ENCODE data around the gene CES2. TPM values are rescaled to one million over a fixed set of nuclear protein-coding genes. Genes with fewer than 3 reads are reported as not detected.

The CES2 gene
- total RNA-seq, 1 experiment from 2014 or later: 65.7 TPM

DNA sequence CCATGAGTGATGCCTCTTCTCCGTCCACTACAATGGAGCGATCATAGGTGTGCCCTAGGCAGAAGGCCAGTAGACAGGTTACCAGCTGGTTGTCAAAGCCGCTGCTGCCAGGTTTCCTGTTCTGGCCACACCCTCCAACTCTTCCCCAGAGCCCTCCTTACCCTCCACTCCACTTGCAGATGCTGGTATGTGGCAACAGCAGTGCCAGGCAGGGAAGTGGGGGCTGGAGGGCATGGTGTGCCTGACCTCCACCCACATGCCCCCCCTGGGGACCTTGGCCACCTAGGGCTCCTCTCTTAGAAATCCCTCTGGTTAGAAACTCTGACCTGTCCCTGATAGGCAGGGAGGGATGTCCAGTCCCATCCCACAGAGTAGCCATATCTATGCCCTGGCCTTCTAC, 11.4 kb upstream of the CES2 start:
- Mint-ChIP-seq H3K36me3 (ENCODE audit: insufficient read depth, unreplicated experiment) (peaks cover 8% of the 10 kb centered on the region), H3K4me1 (ENCODE audit: insufficient read depth, unreplicated experiment) (peaks cover 39% of the 10 kb centered on the region), H3K4me3 (ENCODE audit: unreplicated experiment) (no peak overlapping the region), H3K27ac (ENCODE audit: low read depth, unreplicated experiment) (peak overlapping the region; percentile 35), H3K27me3 (ENCODE audit: insufficient read depth, unreplicated experiment) (no peaks in the 10 kb centered on the region), H3K9me3 (ENCODE audit: unreplicated experiment) (no peaks in the 10 kb centered on the region)
- intact Hi-C loops (cut with micrococcal nuclease): no loop called here
- POLR2A ChIA-PET: interaction anchor here (0.6 to 1.0 kb wide), 2 partner anchors 21 to 29 kb away, joined by 3 read pairs; no protein-coding TSS in a partner anchor
- CTCF ChIA-PET: interaction anchor here (0.5 to 2.2 kb wide), 3 partner anchors 29 to 189 kb away, joined by 3 to 8 read pairs (median 3); no protein-coding TSS in a partner anchor
- BruUV-seq (replicated peaks): no TSS peak
- TF ChIP-seq, protein P1, sequence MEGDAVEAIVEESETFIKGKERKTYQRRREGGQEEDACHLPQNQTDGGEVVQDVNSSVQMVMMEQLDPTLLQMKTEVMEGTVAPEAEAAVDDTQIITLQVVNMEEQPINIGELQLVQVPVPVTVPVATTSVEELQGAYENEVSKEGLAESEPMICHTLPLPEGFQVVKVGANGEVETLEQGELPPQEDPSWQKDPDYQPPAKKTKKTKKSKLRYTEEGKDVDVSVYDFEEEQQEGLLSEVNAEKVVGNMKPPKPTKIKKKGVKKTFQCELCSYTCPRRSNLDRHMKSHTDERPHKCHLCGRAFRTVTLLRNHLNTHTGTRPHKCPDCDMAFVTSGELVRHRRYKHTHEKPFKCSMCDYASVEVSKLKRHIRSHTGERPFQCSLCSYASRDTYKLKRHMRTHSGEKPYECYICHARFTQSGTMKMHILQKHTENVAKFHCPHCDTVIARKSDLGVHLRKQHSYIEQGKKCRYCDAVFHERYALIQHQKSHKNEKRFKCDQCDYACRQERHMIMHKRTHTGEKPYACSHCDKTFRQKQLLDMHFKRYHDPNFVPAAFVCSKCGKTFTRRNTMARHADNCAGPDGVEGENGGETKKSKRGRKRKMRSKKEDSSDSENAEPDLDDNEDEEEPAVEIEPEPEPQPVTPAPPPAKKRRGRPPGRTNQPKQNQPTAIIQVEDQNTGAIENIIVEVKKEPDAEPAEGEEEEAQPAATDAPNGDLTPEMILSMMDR (IDR thresholded peaks at IDR 0.05; ENCODE audit: unreplicated experiment): no peak
- DNase-seq (ENCODE audit: unreplicated experiment): peak; percentile 41

DNA sequence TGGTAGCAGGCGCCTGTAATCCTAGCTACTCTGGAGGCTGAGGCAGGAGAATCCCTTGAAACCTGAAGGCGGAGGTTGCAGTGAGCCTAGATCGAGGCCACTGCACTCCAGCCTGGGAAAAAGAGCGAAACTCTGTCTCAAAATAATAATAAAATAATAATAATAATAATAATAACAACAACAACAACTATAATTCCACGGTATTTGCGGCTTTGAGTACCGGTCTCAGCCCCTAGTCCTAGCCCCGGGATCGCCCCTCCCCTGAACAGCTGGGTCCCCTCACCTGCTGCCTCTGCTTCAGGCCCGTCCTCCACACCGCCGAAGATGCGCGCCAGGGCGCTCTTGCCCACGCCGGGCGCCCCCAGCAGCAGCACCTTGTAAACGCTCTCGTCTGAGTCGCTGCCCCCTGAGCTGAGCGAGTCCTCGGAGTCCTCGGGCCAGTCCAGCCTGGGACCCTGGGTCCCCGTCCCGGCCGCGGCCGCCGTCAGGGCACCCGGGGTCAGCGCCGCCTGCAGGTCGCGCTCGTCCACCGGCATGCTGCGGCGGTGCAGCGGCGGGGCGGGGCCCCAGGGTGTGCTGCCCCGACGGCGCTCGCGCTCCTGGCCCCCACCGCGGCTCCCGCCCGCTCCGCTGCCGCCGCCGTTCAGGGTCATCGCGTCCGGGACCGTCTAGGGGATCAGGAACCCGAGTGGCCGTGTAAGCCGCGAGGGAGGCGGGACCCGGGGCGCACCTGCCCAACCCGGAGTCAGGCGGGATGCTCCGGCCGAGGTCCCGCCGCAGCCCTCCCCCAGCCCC, 10.6 kb upstream of the CES2 start:
- no TSS peak for BruUV-seq (replicated peaks)
- POLR2A ChIA-PET: interaction anchor here (1.0 kb wide), 1 partner anchor 30 kb away, joined by 3 read pairs; no protein-coding TSS in a partner anchor
- no peak overlapping the region for H3K27ac Mint-ChIP-seq (ENCODE audit: low read depth, unreplicated experiment)
- H3K9me3 Mint-ChIP-seq (ENCODE audit: unreplicated experiment): no peaks in the 10 kb centered on the region
- no peaks in the 10 kb centered on the region for H3K27me3 Mint-ChIP-seq (ENCODE audit: insufficient read depth, unreplicated experiment)
- no peak overlapping the region for H3K4me3 Mint-ChIP-seq (ENCODE audit: unreplicated experiment)
- peaks cover 8% of the 10 kb centered on the region for H3K36me3 Mint-ChIP-seq (ENCODE audit: insufficient read depth, unreplicated experiment)
- no peak for DNase-seq (ENCODE audit: unreplicated experiment)
- intact Hi-C loops (cut with micrococcal nuclease): no loop called here
- peaks cover 36% of the 10 kb centered on the region for H3K4me1 Mint-ChIP-seq (ENCODE audit: insufficient read depth, unreplicated experiment)
- TF ChIP-seq, protein P1 (IDR thresholded peaks at IDR 0.05; ENCODE audit: unreplicated experiment): no peak
- CTCF ChIA-PET: interaction anchor here (0.5 to 2.2 kb wide), 2 partner anchors 12 to 30 kb away, joined by 4 to 8 read pairs; no protein-coding TSS in a partner anchor

DNA sequence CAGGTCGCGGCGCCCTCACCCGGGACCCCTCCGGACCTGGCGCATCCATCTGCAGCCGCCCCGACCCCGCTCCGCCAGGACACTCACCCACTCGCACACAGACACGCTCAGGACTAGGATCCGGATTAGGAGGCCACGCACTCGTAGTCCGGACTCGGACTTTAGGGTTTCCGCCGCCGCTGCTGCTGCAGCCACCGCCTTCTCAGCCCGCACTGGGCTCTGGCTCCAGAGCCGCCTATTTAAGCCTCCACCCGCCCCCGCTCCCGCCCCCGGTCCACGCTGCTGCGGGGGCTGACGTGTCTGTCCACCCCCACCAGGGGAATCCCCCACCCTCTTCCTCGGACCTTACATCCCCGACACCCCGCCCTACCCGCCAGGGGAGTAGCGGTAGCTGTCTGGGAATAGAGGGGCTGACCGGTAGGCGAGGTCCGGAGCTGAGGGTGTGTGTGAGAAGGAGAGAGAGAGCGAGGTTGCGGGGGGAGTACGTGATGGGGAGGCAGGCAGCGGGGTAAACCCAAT, 9.9 kb upstream of the CES2 start, which contains the start of gene RRAD:
Gene RRAD (minus strand): TSS at position 214 of the 519 bp plus-strand sequence. CDS start 356 bp downstream, outside the sequence.
- H3K27me3 Mint-ChIP-seq (ENCODE audit: insufficient read depth, unreplicated experiment): no peaks in the 10 kb centered on the region
- H3K4me3 Mint-ChIP-seq (ENCODE audit: unreplicated experiment): no peak within 1 kb of the TSS
- no TSS peak for BruUV-seq (replicated peaks)
- no peak for DNase-seq (ENCODE audit: unreplicated experiment)
- CTCF ChIA-PET: interaction anchor here (4.1 kb wide), 1 partner anchor 30 kb away, joined by 62 read pairs; no protein-coding TSS in a partner anchor
- no peaks in the 10 kb centered on the region for H3K9me3 Mint-ChIP-seq (ENCODE audit: unreplicated experiment)
- H3K4me1 Mint-ChIP-seq (ENCODE audit: insufficient read depth, unreplicated experiment): peaks cover 36% of the 10 kb centered on the region
- intact Hi-C loops (cut with micrococcal nuclease): no loop called here
- peaks cover 8% of the 10 kb centered on the region for H3K36me3 Mint-ChIP-seq (ENCODE audit: insufficient read depth, unreplicated experiment)
- TF ChIP-seq, protein P1 (IDR thresholded peaks at IDR 0.05; ENCODE audit: unreplicated experiment): no peak
- POLR2A ChIA-PET: no interaction called here
- peak within 1 kb of the TSS; percentile 69 for H3K27ac Mint-ChIP-seq (ENCODE audit: low read depth, unreplicated experiment)
